ENCODE results near the gene ADGRB2.

ADGRB2 gene

GRCh38 chr1:31799895-31800673 is 35.9 kb upstream of the ADGRB2 start:
- Histone ChIP-seq H3K9me3 (ENCODE audit: control extremely low read depth in 1 of 5, control insufficient read depth in 4 of 5, insufficient read depth in 2 of 5, low read depth in 1 of 5, low read length in 4 of 5) (no peaks in the 10 kb centered on the region), H3K36me3 (ENCODE audit: control insufficient read depth in 4 of 4, insufficient read depth in 4 of 4, low read length in 3 of 4) (no peaks in the 10 kb centered on the region), H3K27me3 (replicated peaks in 2 of 5; ENCODE audit: control insufficient read depth in 4 of 5, insufficient read depth in 5 of 5, low read length in 4 of 5) (no peaks in the 10 kb centered on the region), H3K4me3 (ENCODE audit: control insufficient read depth in 1 of 7, extremely low read depth in 1 of 7, insufficient read depth in 4 of 7, low read depth in 2 of 7, low read length in 6 of 7) (no peak overlapping the region), H3K27ac (ENCODE audit: insufficient read depth in 1 of 2, low read depth in 1 of 2, low read length in 2 of 2, poor library complexity in 1 of 2, severe bottlenecking in 2 of 2) (no peak overlapping the region), H3K4me1 (ENCODE audit: control extremely low read depth in 1 of 4, control insufficient read depth in 4 of 4, insufficient read depth in 4 of 4, low read length in 3 of 4) (peaks cover 0 to 10% (median 3%) of the 10 kb centered on the region in 4 experiments)
- ChIA-PET POLR2A (no interaction called here), CTCF (interaction anchor here (1.0 to 5.8 kb wide), 3 partner anchors 11 to 165 kb away, joined by 4 to 28 read pairs (median 5); no protein-coding TSS in a partner anchor)
- WGBS (ENCODE audit: insufficient coverage) = 97% methylated on average over 14 of the region's 16 CpGs
- DNase-seq = no peak

- no peak overlapping the region for H3K27ac ChIP-seq (ENCODE audit: insufficient read depth in 1 of 2, low read depth in 1 of 2, low read length in 2 of 2, poor library complexity in 1 of 2, severe bottlenecking in 2 of 2)
- CTCF ChIA-PET = interaction anchor here (2.3 to 5.8 kb wide), 2 partner anchors 10 to 143 kb away, joined by 5 to 28 read pairs; no protein-coding TSS in a partner anchor
- DNase-seq = no peak
- no peaks in the 10 kb centered on the region for H3K9me3 ChIP-seq (ENCODE audit: control extremely low read depth in 1 of 5, control insufficient read depth in 4 of 5, insufficient read depth in 2 of 5, low read depth in 1 of 5, low read length in 4 of 5)
- H3K27me3 ChIP-seq (replicated peaks in 2 of 5; ENCODE audit: control insufficient read depth in 4 of 5, insufficient read depth in 5 of 5, low read length in 4 of 5) = no peaks in the 10 kb centered on the region
- H3K36me3 ChIP-seq (ENCODE audit: control insufficient read depth in 4 of 4, insufficient read depth in 4 of 4, low read length in 3 of 4) = no peaks in the 10 kb centered on the region
- POLR2A ChIA-PET = no interaction called here
- H3K4me1 ChIP-seq (ENCODE audit: control extremely low read depth in 1 of 4, control insufficient read depth in 4 of 4, insufficient read depth in 4 of 4, low read length in 3 of 4) = peaks cover 0 to 10% (median 3%) of the 10 kb centered on the region in 4 experiments
- H3K4me3 ChIP-seq (ENCODE audit: control insufficient read depth in 1 of 7, extremely low read depth in 1 of 7, insufficient read depth in 4 of 7, low read depth in 2 of 7, low read length in 6 of 7) = no peak overlapping the region
- 97% methylated on average over 8 of the region's 9 CpGs for WGBS (ENCODE audit: insufficient coverage)
These were observed 35.2 kb upstream of the ADGRB2 start for GRCh38 chr1:31799196-31799894.

- CTCF ChIA-PET = interaction anchor here (2.3 to 5.8 kb wide), 2 partner anchors 9 to 144 kb away, joined by 5 to 28 read pairs; no protein-coding TSS in a partner anchor
- H3K4me1 ChIP-seq (ENCODE audit: control extremely low read depth in 1 of 4, control insufficient read depth in 4 of 4, insufficient read depth in 4 of 4, low read length in 3 of 4) = peaks cover 0 to 10% (median 3%) of the 10 kb centered on the region in 4 experiments
- H3K36me3 ChIP-seq (ENCODE audit: control insufficient read depth in 4 of 4, insufficient read depth in 4 of 4, low read length in 3 of 4) = no peaks in the 10 kb centered on the region
- no peak overlapping the region for H3K27ac ChIP-seq (ENCODE audit: insufficient read depth in 1 of 2, low read depth in 1 of 2, low read length in 2 of 2, poor library complexity in 1 of 2, severe bottlenecking in 2 of 2)
- no peaks in the 10 kb centered on the region for H3K9me3 ChIP-seq (ENCODE audit: control extremely low read depth in 1 of 5, control insufficient read depth in 4 of 5, insufficient read depth in 2 of 5, low read depth in 1 of 5, low read length in 4 of 5)
- DNase-seq = no peak
- 89% methylated on average over 14 of the region's 17 CpGs for WGBS (ENCODE audit: insufficient coverage)
- POLR2A ChIA-PET = no interaction called here
- H3K4me3 ChIP-seq (ENCODE audit: control insufficient read depth in 1 of 7, extremely low read depth in 1 of 7, insufficient read depth in 4 of 7, low read depth in 2 of 7, low read length in 6 of 7) = no peak overlapping the region
- H3K27me3 ChIP-seq (replicated peaks in 2 of 5; ENCODE audit: control insufficient read depth in 4 of 5, insufficient read depth in 5 of 5, low read length in 4 of 5) = no peaks in the 10 kb centered on the region
These were observed 34.5 kb upstream of the ADGRB2 start for GRCh38 chr1:31798433-31799195.

GRCh38 chr1:31798086-31798432 is 33.9 kb upstream of the ADGRB2 start:
- DNase-seq = no peak
- Histone ChIP-seq H3K4me3 (ENCODE audit: control insufficient read depth in 1 of 7, extremely low read depth in 1 of 7, insufficient read depth in 4 of 7, low read depth in 2 of 7, low read length in 6 of 7) (no peak overlapping the region), H3K9me3 (ENCODE audit: control extremely low read depth in 1 of 5, control insufficient read depth in 4 of 5, insufficient read depth in 2 of 5, low read depth in 1 of 5, low read length in 4 of 5) (no peaks in the 10 kb centered on the region), H3K27ac (ENCODE audit: insufficient read depth in 1 of 2, low read depth in 1 of 2, low read length in 2 of 2, poor library complexity in 1 of 2, severe bottlenecking in 2 of 2) (no peak overlapping the region), H3K4me1 (ENCODE audit: control extremely low read depth in 1 of 4, control insufficient read depth in 4 of 4, insufficient read depth in 4 of 4, low read length in 3 of 4) (peaks cover 0 to 10% (median 3%) of the 10 kb centered on the region in 4 experiments), H3K27me3 (replicated peaks in 2 of 5; ENCODE audit: control insufficient read depth in 4 of 5, insufficient read depth in 5 of 5, low read length in 4 of 5) (no peaks in the 10 kb centered on the region), H3K36me3 (ENCODE audit: control insufficient read depth in 4 of 4, insufficient read depth in 4 of 4, low read length in 3 of 4) (no peaks in the 10 kb centered on the region)
- WGBS (ENCODE audit: insufficient coverage) = 89% methylated on average over 8 of the region's 8 CpGs
- ChIA-PET CTCF (interaction anchor here (5.8 kb wide), 1 partner anchor 9 kb away, joined by 28 read pairs; no protein-coding TSS in a partner anchor), POLR2A (no interaction called here)

GRCh38 chr1:31797216-31797615 is 33.1 kb upstream of the ADGRB2 start:
- ChIA-PET CTCF (interaction anchor here (0.6 to 5.8 kb wide), 2 partner anchors 8 to 634 kb away, joined by 4 to 28 read pairs; no protein-coding TSS in a partner anchor), POLR2A (no interaction called here)

GRCh38 chr1:31796707-31797106 is 32.6 kb upstream of the ADGRB2 start:
- no peaks in the 10 kb centered on the region for H3K36me3 ChIP-seq (ENCODE audit: control insufficient read depth in 4 of 4, insufficient read depth in 4 of 4, low read length in 3 of 4)

More at GRCh38 chr1:31797216-31797615, 33.1 kb upstream of the ADGRB2 start:
- 94% methylated on average over 5 of the region's 5 CpGs for WGBS (ENCODE audit: insufficient coverage)
- Histone ChIP-seq H3K27ac (ENCODE audit: insufficient read depth in 1 of 2, low read depth in 1 of 2, low read length in 2 of 2, poor library complexity in 1 of 2, severe bottlenecking in 2 of 2) (no peak overlapping the region), H3K27me3 (replicated peaks in 2 of 5; ENCODE audit: control insufficient read depth in 4 of 5, insufficient read depth in 5 of 5, low read length in 4 of 5) (no peaks in the 10 kb centered on the region), H3K4me3 (ENCODE audit: control insufficient read depth in 1 of 7, extremely low read depth in 1 of 7, insufficient read depth in 4 of 7, low read depth in 2 of 7, low read length in 6 of 7) (no peak overlapping the region), H3K36me3 (ENCODE audit: control insufficient read depth in 4 of 4, insufficient read depth in 4 of 4, low read length in 3 of 4) (no peaks in the 10 kb centered on the region), H3K4me1 (ENCODE audit: control extremely low read depth in 1 of 4, control insufficient read depth in 4 of 4, insufficient read depth in 4 of 4, low read length in 3 of 4) (peaks cover 0 to 10% (median 3%) of the 10 kb centered on the region in 4 experiments), H3K9me3 (ENCODE audit: control extremely low read depth in 1 of 5, control insufficient read depth in 4 of 5, insufficient read depth in 2 of 5, low read depth in 1 of 5, low read length in 4 of 5) (no peaks in the 10 kb centered on the region)
- DNase-seq = no peak

More at GRCh38 chr1:31796707-31797106, 32.6 kb upstream of the ADGRB2 start:
- ChIA-PET CTCF (interaction anchor here (5.8 kb wide), 1 partner anchor 7 kb away, joined by 28 read pairs; no protein-coding TSS in a partner anchor), POLR2A (no interaction called here)
- DNase-seq = no peak
- H3K4me3 ChIP-seq (ENCODE audit: control insufficient read depth in 1 of 7, extremely low read depth in 1 of 7, insufficient read depth in 4 of 7, low read depth in 2 of 7, low read length in 6 of 7) = no peak overlapping the region
- no peaks in the 10 kb centered on the region for H3K27me3 ChIP-seq (replicated peaks in 2 of 5; ENCODE audit: control insufficient read depth in 4 of 5, insufficient read depth in 5 of 5, low read length in 4 of 5)
- no peak overlapping the region for H3K27ac ChIP-seq (ENCODE audit: insufficient read depth in 1 of 2, low read depth in 1 of 2, low read length in 2 of 2, poor library complexity in 1 of 2, severe bottlenecking in 2 of 2)
- H3K9me3 ChIP-seq (ENCODE audit: control extremely low read depth in 1 of 5, control insufficient read depth in 4 of 5, insufficient read depth in 2 of 5, low read depth in 1 of 5, low read length in 4 of 5) = no peaks in the 10 kb centered on the region
- 91% methylated on average over 5 of the region's 7 CpGs for WGBS (ENCODE audit: insufficient coverage)
- H3K4me1 ChIP-seq (ENCODE audit: control extremely low read depth in 1 of 4, control insufficient read depth in 4 of 4, insufficient read depth in 4 of 4, low read length in 3 of 4) = peaks cover 0 to 10% (median 3%) of the 10 kb centered on the region in 4 experiments
